D341Med (cell line): ENCODE data around the gene BAHCC1.

Source experiments
- DNase-seq: peaks from one replicate; pipeline ENCODE4 v3.0.0; 2012; ENCODE audit warnings: low spot score

Gene BAHCC1

DNA sequence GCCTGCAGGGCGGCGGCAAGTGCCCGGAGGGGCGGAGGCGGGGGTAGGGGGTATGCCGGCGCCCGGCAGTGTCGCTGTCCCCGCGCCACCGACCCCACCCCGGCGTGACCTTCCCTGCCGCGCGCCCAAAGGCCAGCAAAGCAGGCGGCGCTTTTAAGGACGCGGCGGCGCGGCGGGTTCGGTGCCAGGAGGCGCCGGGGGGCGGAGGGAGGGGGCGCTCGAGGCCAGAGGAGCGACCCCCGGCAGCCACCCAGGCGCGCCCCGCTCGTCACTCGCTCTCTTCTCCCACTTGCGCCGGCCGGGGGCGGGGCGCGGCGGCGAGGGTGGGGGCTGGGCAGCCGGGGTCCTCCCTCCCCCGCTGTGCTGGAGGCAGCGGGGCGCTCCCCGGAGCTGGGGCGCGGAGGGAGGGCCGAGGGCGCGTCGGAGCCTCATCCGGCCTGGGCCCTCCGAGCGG, 8.6 kb upstream of the BAHCC1 start:
- no peak for DNase-seq

DNA sequence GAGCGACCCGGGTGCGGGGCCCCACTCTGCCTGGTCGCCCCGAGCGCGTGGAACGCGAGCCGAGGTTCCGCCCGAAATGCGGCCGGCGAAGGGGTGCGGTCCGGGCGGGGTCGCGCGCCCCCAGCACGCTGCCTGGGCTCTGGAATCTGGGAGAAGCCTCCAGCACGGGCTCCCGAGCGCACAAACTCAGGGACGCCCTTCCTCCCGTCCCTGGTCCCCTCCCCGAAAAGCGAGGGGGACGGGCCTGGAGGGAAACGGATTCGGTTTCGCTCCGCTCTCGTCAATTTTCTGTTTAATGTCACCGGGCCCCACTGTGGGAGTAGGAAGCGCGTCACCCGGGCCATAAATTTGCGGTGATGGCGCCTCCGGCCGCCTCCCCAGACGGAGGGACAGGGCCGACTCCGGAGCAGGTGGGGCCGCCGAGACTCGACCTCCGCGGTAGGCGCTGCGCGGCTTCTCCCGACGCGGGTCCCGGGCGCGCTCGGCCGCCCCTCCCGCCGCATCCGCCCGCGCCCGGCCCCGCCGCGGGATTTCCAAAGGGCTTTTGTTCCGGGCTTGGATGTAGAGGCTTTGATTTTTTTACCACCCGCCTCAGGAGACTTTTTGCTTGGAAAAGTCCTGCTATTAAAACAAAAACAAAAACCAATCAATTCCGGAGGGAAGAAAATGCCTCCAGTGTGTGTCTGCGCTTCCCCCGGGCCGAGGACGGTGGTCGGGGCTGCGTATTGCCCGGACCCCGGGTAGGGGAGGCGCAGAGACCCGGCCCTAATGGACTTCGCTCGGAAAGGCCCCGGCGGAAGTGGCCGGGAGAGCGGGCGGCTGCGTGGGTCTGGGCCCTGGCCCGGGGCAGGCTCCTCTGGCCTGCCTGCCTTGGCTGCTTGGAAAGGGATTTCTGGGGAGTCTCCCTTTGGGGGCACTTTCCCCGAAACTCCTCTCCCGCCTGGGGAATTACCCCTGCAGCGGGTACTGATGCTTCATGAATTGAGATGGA, 7.9 kb upstream of the BAHCC1 start:
- peak; percentile 78 for DNase-seq

DNA sequence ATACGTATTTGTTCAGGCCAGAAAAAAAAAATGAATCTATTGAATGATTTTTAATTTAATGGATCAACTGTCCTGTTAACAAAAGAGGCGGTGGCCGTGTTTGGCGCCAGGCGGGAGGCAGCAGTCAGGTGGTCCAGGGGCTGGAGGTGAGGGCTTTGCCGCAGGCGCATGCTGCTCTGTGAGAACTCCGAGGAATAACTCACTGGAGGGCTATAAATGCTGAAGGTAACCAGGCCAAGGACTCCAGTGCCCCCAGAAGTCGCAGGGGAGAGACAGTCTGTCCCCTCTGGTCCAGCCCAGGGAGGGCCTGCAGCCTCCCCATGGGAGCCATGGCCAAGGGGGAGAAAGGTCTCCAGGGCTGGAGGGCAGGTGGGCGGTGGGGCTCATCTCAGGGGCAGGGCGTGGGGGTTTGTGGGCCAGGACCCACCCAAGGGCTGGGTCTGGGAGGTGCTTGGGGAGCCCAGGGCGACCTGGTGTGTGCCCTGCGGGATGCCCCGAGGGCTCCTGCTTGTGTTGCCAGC, 7.1 kb upstream of the BAHCC1 start:
- no peak for DNase-seq

DNA sequence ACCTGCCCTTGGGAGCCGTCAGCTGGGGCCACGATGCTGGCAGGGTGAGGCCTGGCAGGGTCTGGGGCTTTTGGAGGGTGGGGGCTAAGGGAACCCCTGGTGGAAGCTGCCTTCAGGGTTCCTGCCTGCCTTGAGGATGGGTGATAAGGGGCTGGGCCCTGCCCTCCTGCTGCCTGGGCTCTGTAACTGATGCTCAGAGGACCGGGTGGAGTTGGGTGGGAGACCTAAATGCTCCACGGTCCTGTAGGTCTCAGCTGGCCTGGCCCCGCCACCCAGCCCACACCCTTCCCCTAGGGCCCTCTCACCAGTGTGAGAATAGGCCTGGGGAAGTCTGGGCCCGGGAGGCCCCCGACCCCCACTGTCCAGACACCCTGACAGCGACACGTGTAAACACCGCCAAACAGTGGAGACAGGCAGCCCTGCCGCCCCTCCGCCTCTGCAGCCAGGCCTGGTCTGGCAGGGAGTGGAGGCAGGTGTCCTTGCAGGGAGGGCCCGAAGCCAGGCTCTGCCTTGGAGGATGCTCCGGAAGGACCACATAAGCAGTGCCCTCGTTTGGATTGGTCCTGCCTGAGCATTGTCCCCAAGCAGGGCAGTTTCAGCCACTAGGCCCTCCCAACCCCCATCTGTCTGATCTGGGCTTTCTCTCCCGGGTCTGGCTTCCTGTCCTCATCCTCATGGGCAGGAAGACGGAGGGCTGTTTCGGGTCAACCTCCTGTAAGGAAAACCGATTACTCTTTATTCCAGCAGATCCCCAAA, 6.5 kb upstream of the BAHCC1 start:
- DNase-seq, result no peak

DNA sequence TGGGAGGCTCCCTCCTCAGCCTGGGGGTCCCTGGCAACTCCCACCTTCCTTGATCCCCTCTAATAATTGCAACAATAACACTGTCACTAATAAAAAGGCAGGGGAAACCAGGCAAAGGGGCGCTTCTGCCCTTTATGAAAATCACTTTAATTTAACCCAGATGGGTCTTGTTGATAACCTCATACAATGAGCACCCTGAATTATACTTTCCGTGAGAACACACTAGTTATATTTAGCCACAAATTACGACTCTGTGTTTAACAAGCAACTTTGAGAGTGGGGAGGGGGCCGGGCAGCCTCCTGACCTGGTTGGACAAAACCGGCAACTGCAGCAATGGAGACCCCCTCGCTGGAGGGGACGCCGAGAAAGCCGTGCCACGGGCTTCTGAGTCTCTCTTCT, 5.7 kb upstream of the BAHCC1 start:
- no peak for DNase-seq

DNA sequence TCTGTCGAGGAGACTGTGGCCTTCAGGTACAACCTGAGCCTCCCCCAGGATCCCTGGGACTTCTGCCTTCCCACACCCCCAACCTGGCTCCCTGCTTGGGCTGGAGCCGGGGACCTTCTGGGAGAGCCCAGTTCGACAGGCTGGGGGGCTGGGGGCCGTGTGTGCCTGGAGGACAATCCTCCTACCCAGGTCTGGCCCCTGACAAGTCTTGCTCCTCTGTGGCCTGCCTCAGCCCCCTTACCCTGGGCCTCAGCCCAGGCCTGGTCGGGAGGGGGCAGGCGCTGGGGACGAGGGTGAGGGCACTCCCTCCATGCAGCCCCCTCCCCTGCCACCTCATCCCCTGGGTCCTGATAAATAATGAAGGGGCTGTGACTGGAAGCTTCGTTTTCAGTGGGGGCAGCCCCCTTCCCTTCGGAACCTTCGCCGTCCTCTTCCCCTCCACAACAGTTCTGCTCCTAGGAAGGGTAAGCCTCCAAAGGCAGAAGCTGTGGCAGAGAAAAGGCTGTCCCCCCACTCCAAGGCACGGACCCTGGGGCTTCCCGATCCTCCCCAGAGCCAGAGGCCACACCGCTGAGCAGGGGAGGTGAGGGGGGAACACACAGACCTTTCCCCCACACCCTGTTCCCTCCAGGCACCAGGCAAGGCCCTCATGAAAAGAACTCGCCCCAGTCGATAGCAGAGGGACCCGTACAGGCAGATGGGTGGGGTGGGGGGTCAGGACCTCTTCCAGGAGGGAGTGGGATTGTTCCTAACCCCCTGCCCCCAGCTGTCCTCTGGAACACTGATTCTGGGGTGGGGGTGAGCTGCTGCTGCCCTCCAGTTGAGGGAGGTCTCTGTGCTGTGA, 5.0 kb upstream of the BAHCC1 start:
- DNase-seq, result no peak

DNA sequence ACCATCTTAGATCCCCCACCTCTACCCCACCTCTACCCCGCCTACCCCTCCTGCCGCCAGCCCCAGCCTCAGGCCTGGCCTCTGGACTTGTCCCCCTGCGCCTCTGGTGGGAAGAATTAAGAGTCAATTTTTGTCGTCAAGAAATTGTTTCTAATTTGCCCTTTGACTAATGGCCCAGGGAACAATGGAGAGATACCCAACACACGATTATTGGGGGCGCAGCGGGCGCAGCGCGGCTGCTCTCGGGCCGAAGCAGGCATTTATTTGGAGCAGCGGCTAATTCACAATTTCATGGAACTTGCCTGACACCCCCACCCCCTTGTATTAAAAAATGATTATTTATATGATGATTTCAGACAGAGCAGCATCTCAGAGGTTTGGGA, 4.4 kb upstream of the BAHCC1 start:
- DNase-seq, result no peak

DNA sequence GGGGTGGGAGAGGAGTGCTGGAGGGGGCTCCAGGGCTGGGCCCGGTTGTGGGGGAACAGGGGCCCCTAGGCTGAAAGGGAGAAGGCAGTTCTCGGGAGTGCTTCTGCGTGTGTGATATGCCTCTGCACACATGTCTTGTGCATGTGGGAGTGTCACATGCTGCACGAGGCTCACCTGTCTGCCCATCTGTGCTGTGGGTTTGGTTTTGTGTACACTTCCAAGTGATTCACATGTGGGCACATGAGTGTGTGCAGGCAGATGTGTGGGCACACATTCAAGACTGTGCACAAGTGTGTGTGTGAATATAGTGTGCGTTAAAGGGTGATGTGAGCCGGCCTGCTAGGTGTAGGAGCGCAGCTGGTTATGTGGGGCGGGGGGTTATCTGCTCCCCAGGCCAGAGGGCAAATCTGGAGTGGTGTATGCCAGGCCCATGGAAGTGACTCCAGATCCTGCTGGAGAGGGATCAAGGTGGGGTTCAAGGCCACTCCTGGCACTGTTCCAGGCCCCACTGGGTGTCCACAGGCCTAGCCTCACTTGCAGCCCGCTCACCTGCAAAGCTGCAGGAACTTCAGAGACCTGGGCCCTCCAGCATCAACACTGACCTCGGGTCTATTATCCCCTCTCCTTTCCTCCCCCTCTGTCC, 3.8 kb upstream of the BAHCC1 start:
- no peak for DNase-seq

DNA sequence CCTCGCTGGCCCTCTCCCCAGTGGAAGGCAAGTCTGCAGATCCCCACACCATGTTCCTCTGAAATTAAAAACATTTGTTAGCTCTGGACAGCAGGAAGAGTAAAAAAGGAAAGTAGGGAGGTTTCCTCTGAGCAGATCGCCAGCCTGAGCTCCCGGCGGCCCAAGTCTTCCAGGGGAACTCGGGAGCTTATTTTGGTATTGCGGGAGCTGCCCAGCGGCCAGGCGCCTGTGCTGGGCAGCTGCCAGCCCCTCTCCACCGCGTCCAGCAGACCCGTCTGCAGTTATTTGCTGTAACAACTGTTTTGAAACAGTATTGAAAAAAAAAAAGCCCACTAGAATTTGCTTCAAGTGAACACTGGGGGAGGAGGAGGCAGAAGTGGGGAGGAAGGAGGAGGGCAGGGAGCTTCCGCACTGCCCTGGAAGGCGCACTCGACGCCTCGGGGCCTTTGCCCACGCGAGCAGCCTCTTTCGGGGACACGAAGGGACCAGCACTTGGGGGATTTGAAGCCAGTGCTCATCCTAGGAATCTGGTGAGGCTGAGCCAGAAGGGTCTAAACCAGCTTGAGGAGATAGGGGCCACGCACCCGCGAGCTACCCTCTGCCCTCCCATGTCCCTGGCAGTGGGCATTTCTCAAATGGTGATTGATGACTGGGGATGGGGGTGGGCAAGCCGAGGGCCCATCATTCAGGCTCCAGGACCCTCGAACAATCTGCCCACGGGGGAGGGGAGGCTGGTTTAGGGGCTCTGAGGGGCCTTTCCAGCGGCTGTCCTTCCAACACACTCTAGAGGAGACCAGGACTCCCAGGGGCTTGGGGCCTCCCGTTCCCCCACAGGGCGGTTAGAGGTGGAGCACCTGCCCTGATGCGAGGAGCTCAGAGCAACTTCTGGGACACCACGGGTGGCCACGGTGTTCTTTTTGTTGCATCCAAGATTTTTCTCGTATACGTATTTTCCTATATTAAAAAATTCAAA, 3.0 kb upstream of the BAHCC1 start:
- no peak for DNase-seq

DNA sequence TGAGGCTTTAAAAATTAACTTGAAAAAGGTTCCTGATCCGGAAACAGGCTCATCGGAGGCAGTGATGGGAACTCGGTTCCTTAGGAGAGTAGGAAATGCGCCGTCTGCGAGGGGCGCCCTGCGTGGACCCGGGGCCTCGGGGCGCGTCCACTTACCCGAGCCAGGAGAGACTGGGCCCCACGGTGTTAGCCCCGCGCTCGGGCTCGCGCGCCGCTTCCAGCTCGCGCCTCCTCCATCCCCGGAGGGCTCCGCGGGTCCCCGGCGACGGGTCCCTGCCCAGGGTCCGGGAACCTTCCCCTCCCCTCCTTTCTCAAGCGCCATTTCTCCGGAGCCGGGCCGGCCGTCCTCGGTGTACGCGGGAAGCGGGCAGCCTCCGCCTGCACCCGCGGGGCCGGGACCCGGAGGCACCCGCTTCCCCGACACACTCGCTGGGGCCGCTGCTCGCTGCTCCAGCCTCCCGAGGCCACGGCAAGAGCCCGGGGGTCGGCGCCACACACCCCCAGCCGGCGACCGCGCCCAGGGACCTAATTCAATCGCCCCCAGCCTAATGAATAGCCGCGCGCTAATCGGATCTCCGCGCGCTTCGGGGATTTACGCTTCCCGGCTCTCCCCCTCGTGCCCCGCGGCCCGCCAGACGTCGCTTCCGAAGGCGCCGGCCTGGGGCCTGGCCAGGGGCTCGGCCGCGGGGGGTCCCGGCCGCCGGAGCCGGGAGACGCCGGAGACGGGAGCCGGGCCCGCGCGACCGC, 2.2 kb upstream of the BAHCC1 start:
- DNase-seq, result peak; percentile 82

DNA sequence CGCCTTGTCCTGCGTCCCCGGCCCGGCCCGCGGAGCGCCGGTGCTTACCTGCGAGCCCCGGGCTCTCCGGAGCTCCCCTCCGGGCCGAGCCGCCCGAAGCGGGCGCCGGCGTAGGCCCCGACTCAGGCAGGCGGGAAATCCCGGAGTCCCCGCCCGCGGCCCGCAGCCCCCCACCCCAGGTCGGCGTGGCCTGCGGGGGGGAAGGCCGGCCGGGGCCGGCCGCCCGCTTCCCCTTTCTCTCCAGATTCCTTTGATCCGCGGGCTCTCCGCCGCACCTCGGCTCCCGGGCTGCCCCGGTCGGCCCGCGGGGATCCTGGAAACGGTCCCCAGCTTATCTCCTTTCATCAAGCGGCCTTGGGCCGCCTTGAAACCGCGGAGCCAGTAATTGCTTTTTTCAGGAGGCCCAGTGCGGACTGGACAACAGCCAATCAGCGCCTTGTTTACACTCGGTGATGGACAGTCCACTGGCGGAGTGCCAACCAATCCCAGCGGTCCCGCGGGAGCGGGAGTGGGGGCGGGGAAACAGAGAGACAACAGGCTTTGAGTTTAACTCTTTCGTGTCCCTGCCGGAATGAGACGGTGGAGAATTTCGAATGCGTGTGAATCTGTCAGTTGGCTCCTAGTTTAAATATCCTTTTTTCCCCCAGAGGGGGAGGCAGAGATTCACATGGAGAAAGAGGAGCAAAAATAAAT, 1.4 kb upstream of the BAHCC1 start:
- peak; percentile 96 for DNase-seq

DNA sequence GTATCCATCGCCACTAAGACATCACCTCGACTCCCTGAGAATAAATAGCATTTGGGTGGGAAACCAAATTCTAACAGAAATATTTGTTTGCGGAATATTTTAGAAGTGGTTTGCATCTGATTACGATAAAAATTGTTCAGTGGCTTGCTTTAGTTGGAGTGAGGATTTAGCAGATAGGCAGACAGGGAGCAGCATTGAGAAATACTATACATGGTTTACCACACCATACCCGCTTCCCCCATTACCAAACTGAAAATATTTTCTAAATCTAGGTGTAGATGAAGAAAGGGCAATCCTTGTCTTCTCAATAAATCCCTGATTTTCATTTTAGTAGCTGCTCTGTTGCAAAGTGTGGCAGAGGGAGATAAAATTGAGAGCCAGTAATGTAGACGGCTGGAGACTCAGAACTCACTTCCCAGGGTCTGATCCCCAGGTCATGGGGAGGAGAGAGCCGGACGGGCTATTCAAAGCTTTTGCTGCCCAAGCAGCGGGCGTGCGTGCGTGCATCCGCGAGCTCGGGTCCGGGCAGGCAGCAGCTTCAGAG, 808 bp upstream of the BAHCC1 start:
- DNase-seq, result no peak

DNA sequence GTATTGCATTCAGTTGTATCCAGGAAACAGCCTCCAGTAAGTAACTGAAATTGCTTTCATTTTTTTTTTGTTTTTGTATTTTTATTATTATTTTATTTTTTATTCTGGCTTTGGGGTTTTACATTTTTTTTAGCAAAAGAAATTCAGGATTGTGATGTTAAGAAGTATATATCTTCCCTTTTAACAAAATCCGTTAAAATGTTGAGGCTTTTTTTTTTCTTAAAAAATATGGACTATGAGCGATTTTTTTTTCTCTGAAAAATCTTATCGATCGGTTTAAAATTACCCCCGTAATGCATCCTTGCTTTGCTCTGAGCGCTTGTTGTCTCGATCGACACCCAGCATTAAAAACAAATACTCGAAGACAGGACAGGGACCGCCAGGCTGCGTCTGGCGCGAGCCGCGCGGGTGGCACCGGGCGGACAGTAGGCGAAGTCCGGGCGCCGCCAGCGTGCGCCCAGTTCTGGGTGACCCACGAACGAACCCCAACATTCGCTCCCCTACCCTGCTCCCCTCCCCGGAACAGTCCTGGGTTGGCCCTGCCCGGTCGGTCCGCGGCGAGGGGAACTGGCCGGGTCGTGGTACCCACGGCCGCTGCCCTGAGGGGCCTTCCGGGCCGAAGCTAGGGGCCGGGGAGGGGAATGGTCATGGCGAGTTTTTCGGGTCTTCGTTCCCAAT, 482 bp downstream of the BAHCC1 start:
- DNase-seq, result no peak

DNA sequence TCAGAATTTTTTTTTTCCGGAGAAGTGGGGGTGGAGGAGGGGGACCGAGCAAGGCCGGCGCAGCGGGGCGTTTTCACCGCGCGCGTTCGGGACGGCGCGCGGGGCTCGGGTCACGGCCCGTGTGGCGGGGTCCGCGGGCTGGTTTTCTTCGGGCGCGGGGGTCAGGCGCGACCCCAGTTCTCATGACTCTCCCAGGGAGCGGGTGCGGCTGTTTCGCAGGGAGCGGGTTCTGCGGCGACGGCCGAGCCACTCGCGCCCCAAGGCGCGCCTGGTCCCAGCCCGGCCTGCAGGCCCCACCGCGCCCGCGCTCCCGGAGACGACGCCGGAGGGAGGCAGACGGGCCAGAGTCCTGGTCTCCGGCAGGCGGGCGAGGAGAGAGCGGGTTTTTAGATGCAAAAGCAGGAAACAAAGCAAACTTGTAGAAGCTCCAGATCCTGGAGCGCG, 1.0 kb downstream of the BAHCC1 start:
- no peak for DNase-seq

DNA sequence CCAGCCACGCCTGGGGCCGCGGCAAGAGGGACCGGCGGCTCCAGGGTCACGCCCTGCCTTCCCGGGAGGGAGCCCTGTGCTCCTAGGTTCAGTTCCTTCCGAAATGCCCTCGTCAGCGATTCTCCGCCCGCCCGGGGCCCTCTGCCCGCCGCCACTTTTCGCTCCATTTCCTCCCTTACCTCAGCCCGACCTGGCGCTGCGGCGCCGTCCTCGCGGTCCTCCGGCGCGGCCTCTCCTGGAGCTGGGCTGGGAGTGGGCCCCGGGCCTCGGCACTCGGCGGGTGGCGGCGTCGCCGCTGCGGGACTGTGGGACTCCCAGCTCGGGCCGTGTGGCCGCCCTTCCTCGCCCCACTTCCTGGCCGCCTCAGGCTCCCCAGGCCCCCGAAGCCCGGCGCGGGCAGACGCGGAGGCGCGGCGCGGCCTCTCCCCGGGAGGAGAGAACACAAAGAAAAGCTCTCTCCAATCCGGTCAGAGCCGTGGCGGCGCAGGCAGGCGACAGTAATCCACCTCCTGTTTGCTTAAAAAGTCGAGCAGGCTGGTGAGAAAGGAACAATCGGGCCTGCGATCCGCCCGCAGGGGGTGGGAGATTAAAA, 1.6 kb downstream of the BAHCC1 start:
- DNase-seq, result peak; percentile 75

DNA sequence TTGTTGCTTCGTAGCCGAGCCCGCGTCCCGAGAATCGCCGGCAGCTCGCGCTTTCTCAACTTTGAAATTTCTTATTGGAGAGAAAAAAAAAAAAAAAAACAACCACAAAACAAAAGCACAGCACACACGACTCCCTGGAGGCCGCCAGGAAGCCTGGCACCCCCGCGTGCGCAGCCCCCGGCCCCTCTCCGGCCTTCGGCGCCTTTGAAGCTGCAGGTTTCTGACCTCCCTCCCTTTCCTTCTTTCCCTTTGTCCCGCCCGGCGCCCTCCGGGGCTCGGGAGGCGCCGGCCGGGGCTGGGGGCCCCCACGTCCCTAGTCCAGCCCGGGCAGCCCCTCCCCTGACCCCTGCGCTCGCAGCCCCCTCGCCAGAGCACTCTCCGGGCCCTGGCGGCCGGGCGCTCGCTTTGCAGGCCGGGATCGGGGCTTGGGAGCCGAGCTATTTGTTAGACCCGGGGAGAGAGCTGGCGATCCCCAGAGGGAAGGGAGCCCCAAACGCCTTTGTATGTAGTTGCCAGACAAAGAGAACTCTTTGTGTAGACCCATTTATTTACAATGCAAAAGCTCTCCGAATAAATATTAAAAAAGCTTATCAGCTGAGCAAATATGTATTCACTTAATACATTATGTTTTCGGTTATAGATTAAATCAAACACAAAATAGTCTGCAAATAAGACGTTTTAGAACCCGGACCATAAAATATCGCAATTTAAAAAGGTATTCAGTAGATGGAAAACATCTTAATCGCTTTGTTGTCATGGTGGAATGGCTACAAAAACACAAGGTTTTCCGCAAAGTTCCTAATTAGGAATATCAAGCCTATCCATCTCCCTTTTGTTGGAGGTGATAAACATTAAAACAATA, 2.3 kb downstream of the BAHCC1 start:
- peak; percentile 79 for DNase-seq
